Astrocyte (in vitro differentiated cells and primary cell): Measurements from ENCODE around the gene UBTFL1.

Source experiments
- CTCF ChIP-seq: IDR thresholded peaks from 2 replicates; pipeline ENCODE4 v1.5.1; 2011; ENCODE audit warnings: low read depth, mild to moderate bottlenecking, inconsistent platforms, low read length, moderate library complexity; ENCODE audit not compliant: insufficient read depth
- EZH2 ChIP-seq: IDR thresholded peaks from 2 replicates; pipeline ENCODE4 v1.6.1; 2012; ENCODE audit warnings: mild to moderate bottlenecking, low read length, inconsistent platforms; ENCODE audit not compliant: insufficient read depth

GRCh38 chr11:90124371-90124770, 38.6 kb downstream of the UBTFL1 start:
- TF ChIP-seq CTCF (no peak), EZH2 (no peak)
